Neural progenitor cell (in vitro differentiated cells): ENCODE data around the gene R3HDM2. TPM values are rescaled to one million over a fixed set of nuclear protein-coding genes. Genes with fewer than 3 reads are reported as not detected.

Source experiments
- DNase-seq: peaks from one replicate; pipeline ENCODE4 v3.0.0-alpha.2; 2016; ENCODE audit warnings: low spot score
- H2AFZ ChIP-seq: fragments of 200-600 bp; sonication (generic); replicated peaks from 2 replicates; pipeline ENCODE4 v1.6.1; 2016; ENCODE audit warnings: antibody characterized with exemption
- H3F3A ChIP-seq: fragments of 200-600 bp; sonication (generic); 2 replicates; pipeline ENCODE4 v1.6.1; 2016; ENCODE audit warnings: antibody characterized with exemption, low read depth
- H3K27ac ChIP-seq: fragments of 200-600 bp; sonication (generic); 2 replicates; pipeline ENCODE4 v1.5.1; 2016; ENCODE audit warnings: mild to moderate bottlenecking
- H3K27me3 ChIP-seq: fragments of 200-600 bp; sonication (generic); 2 replicates; pipeline ENCODE4 v1.6.1; 2016; ENCODE audit warnings: mild to moderate bottlenecking, moderate library complexity
- H3K36me3 ChIP-seq: fragments of 200-600 bp; sonication (generic); 2 replicates; pipeline ENCODE4 v1.5.1; 2016
- H3K4me1 ChIP-seq: fragments of 200-600 bp; sonication (generic); 2 replicates; pipeline ENCODE4 v1.6.1; 2016; ENCODE audit warnings: mixed run types
- H3K4me2 ChIP-seq: fragments of 200-600 bp; sonication (generic); 2 replicates; pipeline ENCODE4 v1.6.1; 2016
- H3K4me3 ChIP-seq: fragments of 200-600 bp; sonication (generic); 2 replicates; pipeline ENCODE4 v1.5.1; 2016
- H3K79me2 ChIP-seq: fragments of 200-600 bp; sonication (generic); 2 replicates; pipeline ENCODE4 v1.6.1; 2016; ENCODE audit warnings: low read depth
- H3K9ac ChIP-seq: fragments of 200-600 bp; sonication (generic); 2 replicates; pipeline ENCODE4 v1.6.1; 2016
- H3K9me3 ChIP-seq: fragments of 200-600 bp; sonication (generic); 2 replicates; pipeline ENCODE4 v1.5.1; 2016; ENCODE audit warnings: low read depth
- H4K20me1 ChIP-seq: fragments of 200-600 bp; sonication (generic); 2 replicates; pipeline ENCODE4 v1.6.1; 2016; ENCODE audit warnings: low read depth
- H3K27ac Mint-ChIP-seq: 3 replicates; pipeline ENCODE4 v1.8.0; 2021; ENCODE audit warnings: mixed read lengths
- H3K27me3 Mint-ChIP-seq: 2 replicates; pipeline ENCODE4 v1.8.0; 2022; ENCODE audit warnings: low read depth, mild to moderate bottlenecking, inconsistent platforms, moderate library complexity, mixed read lengths; ENCODE audit not compliant: insufficient read depth
- H3K36me3 Mint-ChIP-seq: 3 replicates; pipeline ENCODE4 v1.8.0; 2021; ENCODE audit warnings: mixed read lengths
- H3K4me1 Mint-ChIP-seq: 3 replicates; pipeline ENCODE4 v1.8.0; 2021; ENCODE audit warnings: mixed read lengths
- H3K4me3 Mint-ChIP-seq: 3 replicates; pipeline ENCODE4 v1.8.0; 2021; ENCODE audit warnings: mild to moderate bottlenecking, moderate library complexity, mixed read lengths
- H3K9me3 Mint-ChIP-seq: 3 replicates; pipeline ENCODE4 v1.8.0; 2020; ENCODE audit warnings: mixed read lengths
- EZH2 ChIP-seq: fragments of 200-600 bp; sonication (generic); IDR thresholded peaks from 2 replicates; pipeline ENCODE4 v1.6.1; 2017; ENCODE audit warnings: antibody characterized with exemption, mild to moderate bottlenecking, moderate library complexity
- EZH2phosphoT487 ChIP-seq: fragments of 200-600 bp; sonication (generic); IDR thresholded peaks from 2 replicates; pipeline ENCODE4 v1.6.1; 2017; ENCODE audit warnings: antibody characterized with exemption
- total RNA-seq: library from RNA; depleted of rRNA; stranded (reverse); fragments of >200 nt; gene quantifications from 2 replicates; pipeline ENCODE4 v1.2.3, GENCODE V29; 2015; ENCODE audit warnings: low replicate concordance
- TF ChIP-seq, protein P1 (sequence below): fragments of 200-600 bp; sonication (generic); IDR thresholded peaks from 2 replicates; pipeline ENCODE4 v1.5.1; 2017; ENCODE audit warnings: antibody characterized with exemption, mild to moderate bottlenecking

Gene R3HDM2
- total RNA-seq, 1 donor from 2014 or later: 40.0 TPM

GRCh38 chr12:57210926-57211692 lies 219.7 kb downstream of the R3HDM2 start:
- no peak overlapping the region for H3K27ac Mint-ChIP-seq
- no peak overlapping the region for H3K4me3 Mint-ChIP-seq
- H3K36me3 Mint-ChIP-seq: peaks cover 12% of the 10 kb centered on the region
- no peak overlapping the region for H3K4me3 ChIP-seq
- H3K9me3 Mint-ChIP-seq: no peaks in the 10 kb centered on the region
- no peaks in the 10 kb centered on the region for H3K79me2 ChIP-seq
- H3K27ac ChIP-seq: no peak overlapping the region
- peaks cover 30% of the 10 kb centered on the region for H4K20me1 ChIP-seq
- no peak overlapping the region for H2AFZ ChIP-seq
- no peaks in the 10 kb centered on the region for H3K9me3 ChIP-seq
- H3K4me1 Mint-ChIP-seq: peaks cover 26% of the 10 kb centered on the region
- H3K36me3 ChIP-seq: no peaks in the 10 kb centered on the region
- TF ChIP-seq EZH2 (no peak), EZH2phosphoT487 (no peak)
- TF ChIP-seq, protein P1, sequence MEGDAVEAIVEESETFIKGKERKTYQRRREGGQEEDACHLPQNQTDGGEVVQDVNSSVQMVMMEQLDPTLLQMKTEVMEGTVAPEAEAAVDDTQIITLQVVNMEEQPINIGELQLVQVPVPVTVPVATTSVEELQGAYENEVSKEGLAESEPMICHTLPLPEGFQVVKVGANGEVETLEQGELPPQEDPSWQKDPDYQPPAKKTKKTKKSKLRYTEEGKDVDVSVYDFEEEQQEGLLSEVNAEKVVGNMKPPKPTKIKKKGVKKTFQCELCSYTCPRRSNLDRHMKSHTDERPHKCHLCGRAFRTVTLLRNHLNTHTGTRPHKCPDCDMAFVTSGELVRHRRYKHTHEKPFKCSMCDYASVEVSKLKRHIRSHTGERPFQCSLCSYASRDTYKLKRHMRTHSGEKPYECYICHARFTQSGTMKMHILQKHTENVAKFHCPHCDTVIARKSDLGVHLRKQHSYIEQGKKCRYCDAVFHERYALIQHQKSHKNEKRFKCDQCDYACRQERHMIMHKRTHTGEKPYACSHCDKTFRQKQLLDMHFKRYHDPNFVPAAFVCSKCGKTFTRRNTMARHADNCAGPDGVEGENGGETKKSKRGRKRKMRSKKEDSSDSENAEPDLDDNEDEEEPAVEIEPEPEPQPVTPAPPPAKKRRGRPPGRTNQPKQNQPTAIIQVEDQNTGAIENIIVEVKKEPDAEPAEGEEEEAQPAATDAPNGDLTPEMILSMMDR: no peak
- DNase-seq: no peak
- no peak overlapping the region for H3K4me2 ChIP-seq
- H3K27me3 ChIP-seq: peaks cover 27% of the 10 kb centered on the region
- peaks cover 14% of the 10 kb centered on the region for H3K4me1 ChIP-seq
- H3K9ac ChIP-seq: no peak overlapping the region
- H3K27me3 Mint-ChIP-seq: peaks cover 26% of the 10 kb centered on the region
- H3F3A ChIP-seq: peaks cover 25% of the 10 kb centered on the region

GRCh38 chr12:57210461-57210860 lies 220.4 kb downstream of the R3HDM2 start:
- H3K9ac ChIP-seq: no peak overlapping the region
- H3K36me3 ChIP-seq: no peaks in the 10 kb centered on the region
- TF ChIP-seq EZH2phosphoT487 (no peak), EZH2 (no peak)
- TF ChIP-seq, protein P1: no peak
- Mint-ChIP-seq H3K4me3 (no peak overlapping the region), H3K27me3 (peaks cover 20% of the 10 kb centered on the region), H3K27ac (no peak overlapping the region), H3K36me3 (peaks cover 17% of the 10 kb centered on the region), H3K9me3 (no peaks in the 10 kb centered on the region), H3K4me1 (peaks cover 21% of the 10 kb centered on the region)
- H3K79me2 ChIP-seq: no peaks in the 10 kb centered on the region
- H4K20me1 ChIP-seq: peaks cover 24% of the 10 kb centered on the region
- H3K27me3 ChIP-seq: peaks cover 21% of the 10 kb centered on the region
- H3F3A ChIP-seq: peaks cover 19% of the 10 kb centered on the region
- no peak overlapping the region for H3K4me2 ChIP-seq
- H2AFZ ChIP-seq: no peak overlapping the region
- H3K4me1 ChIP-seq: peaks cover 8% of the 10 kb centered on the region
- no peak overlapping the region for H3K4me3 ChIP-seq
- H3K9me3 ChIP-seq: no peaks in the 10 kb centered on the region
- no peak overlapping the region for H3K27ac ChIP-seq
- no peak for DNase-seq

GRCh38 chr12:57209916-57210315 lies 220.9 kb downstream of the R3HDM2 start:
- peaks cover 19% of the 10 kb centered on the region for H4K20me1 ChIP-seq
- Mint-ChIP-seq H3K27ac (no peak overlapping the region), H3K4me1 (peaks cover 17% of the 10 kb centered on the region), H3K27me3 (peaks cover 14% of the 10 kb centered on the region), H3K36me3 (peaks cover 17% of the 10 kb centered on the region), H3K4me3 (no peak overlapping the region), H3K9me3 (no peaks in the 10 kb centered on the region)
- no peak for TF ChIP-seq EZH2phosphoT487
- TF ChIP-seq, protein P1: no peak
- no peak overlapping the region for H3K9ac ChIP-seq
- peaks cover 8% of the 10 kb centered on the region for H3K4me1 ChIP-seq
- no peak overlapping the region for H3K4me3 ChIP-seq
- peaks cover 15% of the 10 kb centered on the region for H3K27me3 ChIP-seq
- H3K36me3 ChIP-seq: no peaks in the 10 kb centered on the region
- H3K79me2 ChIP-seq: no peaks in the 10 kb centered on the region
- peaks cover 13% of the 10 kb centered on the region for H3F3A ChIP-seq
- no peak overlapping the region for H2AFZ ChIP-seq
- H3K27ac ChIP-seq: no peak overlapping the region
- no peak overlapping the region for H3K4me2 ChIP-seq
- no peak for DNase-seq
- no peaks in the 10 kb centered on the region for H3K9me3 ChIP-seq
